Measurements from ENCODE around the gene FZR1. TPM values are rescaled to one million over a fixed set of nuclear protein-coding genes. Genes with fewer than 3 reads are reported as not detected.

The FZR1 gene
- total RNA-seq, 2 donors from 2014 or later: 56.7 to 65.1 TPM

- Mint-ChIP-seq H3K27ac (no peak overlapping the region), H3K36me3 (ENCODE audit: low read depth) (peaks cover 12% of the 10 kb centered on the region), H3K4me1 (peaks cover 4% of the 10 kb centered on the region), H3K4me3 (no peak overlapping the region), H3K27me3 (ENCODE audit: insufficient read depth) (peaks cover 2% of the 10 kb centered on the region), H3K9me3 (no peaks in the 10 kb centered on the region)
- 94 to 97% methylated on average over 7 of the region's 7 CpGs for WGBS, 2 experiments (ENCODE audit: insufficient coverage in 1 of 2, insufficient read length in 1 of 2)
- DNase-seq: no peak
- no peak overlapping the region for H3K4me3 ChIP-seq (ENCODE audit: low read length)
- TF ChIP-seq CTCF (conservative IDR thresholded peaks at IDR 0.05): no peak
- no peaks in the 10 kb centered on the region for H3K4me1 ChIP-seq (ENCODE audit: control insufficient read depth, insufficient read depth, low read length)
- H3K36me3 ChIP-seq (ENCODE audit: control insufficient read depth, insufficient read depth, low read length): peaks cover 8% of the 10 kb centered on the region
- H3K27me3 ChIP-seq (ENCODE audit: control insufficient read depth, insufficient read depth, low read length, poor library complexity, severe bottlenecking): no peaks in the 10 kb centered on the region
- H3K9me3 ChIP-seq (ENCODE audit: control insufficient read depth, low read length): no peaks in the 10 kb centered on the region
- no peak overlapping the region for H3K9ac ChIP-seq (ENCODE audit: extremely low read depth, low read length, poor library complexity, severe bottlenecking)
- no peak overlapping the region for H3K27ac ChIP-seq (ENCODE audit: low read depth, low read length)
These were observed 64.5 kb downstream of the FZR1 start for GRCh38 chr19:3570606-3571011.

GRCh38 chr19:3572132-3572854, 66.2 kb downstream of the FZR1 start:
- Histone ChIP-seq H3K27me3 (ENCODE audit: control insufficient read depth, insufficient read depth, low read length, poor library complexity, severe bottlenecking) (peaks cover 8% of the 10 kb centered on the region), H3K4me3 (ENCODE audit: low read length) (peak overlapping the region; percentile 71), H3K36me3 (ENCODE audit: control insufficient read depth, insufficient read depth, low read length) (peaks cover 8% of the 10 kb centered on the region), H3K27ac (ENCODE audit: low read depth, low read length) (no peak overlapping the region), H3K9me3 (ENCODE audit: control insufficient read depth, low read length) (no peaks in the 10 kb centered on the region), H3K4me1 (ENCODE audit: control insufficient read depth, insufficient read depth, low read length) (no peaks in the 10 kb centered on the region), H3K9ac (ENCODE audit: extremely low read depth, low read length, poor library complexity, severe bottlenecking) (no peak overlapping the region)
- H3K4me1 Mint-ChIP-seq: peaks cover 10% of the 10 kb centered on the region
- H3K9me3 Mint-ChIP-seq: no peaks in the 10 kb centered on the region
- no peaks in the 10 kb centered on the region for H3K27me3 Mint-ChIP-seq (ENCODE audit: insufficient read depth)
- H3K36me3 Mint-ChIP-seq (ENCODE audit: low read depth): peaks cover 12% of the 10 kb centered on the region
- no peak for TF ChIP-seq CTCF (conservative IDR thresholded peaks at IDR 0.05)
- DNase-seq: peak; percentile 100
- H3K27ac Mint-ChIP-seq: no peak overlapping the region
- WGBS, 2 experiments (ENCODE audit: insufficient coverage in 1 of 2, insufficient read length in 1 of 2): 5 to 8% methylated on average over 17 to 46 of the region's 48 CpGs
- H3K4me3 Mint-ChIP-seq: peak overlapping the region; percentile 69

- peaks cover 12% of the 10 kb centered on the region for H3K36me3 Mint-ChIP-seq (ENCODE audit: low read depth)
- H3K36me3 ChIP-seq (ENCODE audit: control insufficient read depth, insufficient read depth, low read length): peaks cover 8% of the 10 kb centered on the region
- peak within 1 kb of the TSS; percentile 60 for H3K27ac ChIP-seq (ENCODE audit: low read depth, low read length)
- H3K27me3 Mint-ChIP-seq (ENCODE audit: insufficient read depth): peaks cover under 1% of the 10 kb centered on the region
- H3K9me3 Mint-ChIP-seq: no peaks in the 10 kb centered on the region
- H3K4me3 ChIP-seq (ENCODE audit: low read length): peak within 1 kb of the TSS; percentile 85
- H3K4me3 Mint-ChIP-seq: peak within 1 kb of the TSS; percentile 69
- DNase-seq: no peak
- peak within 1 kb of the TSS; percentile 71 for H3K9ac ChIP-seq (ENCODE audit: extremely low read depth, low read length, poor library complexity, severe bottlenecking)
- no peaks in the 10 kb centered on the region for H3K4me1 ChIP-seq (ENCODE audit: control insufficient read depth, insufficient read depth, low read length)
- WGBS, 2 experiments (ENCODE audit: insufficient coverage in 1 of 2, insufficient read length in 1 of 2): 0% methylated on average over 30 of the region's 30 CpGs; no CpG with 5 or more reads in 1 of the 2 experiments
- H3K4me1 Mint-ChIP-seq: peaks cover 10% of the 10 kb centered on the region
- TF ChIP-seq CTCF (conservative IDR thresholded peaks at IDR 0.05): no peak
- H3K27ac Mint-ChIP-seq: no peak within 1 kb of the TSS
- peaks cover 8% of the 10 kb centered on the region for H3K27me3 ChIP-seq (ENCODE audit: control insufficient read depth, insufficient read depth, low read length, poor library complexity, severe bottlenecking)
- no peaks in the 10 kb centered on the region for H3K9me3 ChIP-seq (ENCODE audit: control insufficient read depth, low read length)
These were observed 66.7 kb downstream of the FZR1 start, which contains the start of gene HMG20B for GRCh38 chr19:3572855-3573161. Gene HMG20B (plus strand): TSS chr19:3572944. CDS start chr19:3573310, 366 bp downstream.
